Inflammatory macrophage (primary cell): ENCODE data around the gene TMEM145.

Experiments used
- DNase-seq, 2 donors: peaks; one replicate each; pipeline ENCODE4 v3.0.0-alpha.2; 2020 to 2022

The TMEM145 gene

GRCh38 chr19:42363614-42364346, 50.7 kb downstream of the TMEM145 start:
- DNase-seq = peak; percentile 68 to 74

- DNase-seq = no peak
These were observed 53.6 kb downstream of the TMEM145 start for GRCh38 chr19:42366673-42367072.

DNA sequence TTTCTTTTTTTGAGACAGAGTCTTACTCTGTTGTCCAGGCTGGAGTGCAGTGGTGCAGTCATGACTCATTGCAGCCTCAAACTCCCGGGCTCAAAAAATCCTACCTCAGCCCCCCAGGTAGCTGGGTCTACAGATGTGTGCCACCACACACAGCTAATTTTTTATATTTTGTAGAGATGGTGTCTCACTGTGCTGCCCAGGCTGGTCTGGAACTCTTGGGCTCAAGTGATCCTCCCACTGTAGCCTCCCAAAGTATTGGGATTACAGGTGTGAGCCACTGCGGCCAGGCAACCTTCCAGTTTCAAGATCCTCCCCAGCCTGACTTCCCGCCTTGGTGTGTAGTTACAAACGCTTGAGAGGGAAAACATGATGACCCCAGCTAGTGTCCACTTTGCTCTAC, 54.8 kb downstream of the TMEM145 start:
- no peak for DNase-seq

DNA sequence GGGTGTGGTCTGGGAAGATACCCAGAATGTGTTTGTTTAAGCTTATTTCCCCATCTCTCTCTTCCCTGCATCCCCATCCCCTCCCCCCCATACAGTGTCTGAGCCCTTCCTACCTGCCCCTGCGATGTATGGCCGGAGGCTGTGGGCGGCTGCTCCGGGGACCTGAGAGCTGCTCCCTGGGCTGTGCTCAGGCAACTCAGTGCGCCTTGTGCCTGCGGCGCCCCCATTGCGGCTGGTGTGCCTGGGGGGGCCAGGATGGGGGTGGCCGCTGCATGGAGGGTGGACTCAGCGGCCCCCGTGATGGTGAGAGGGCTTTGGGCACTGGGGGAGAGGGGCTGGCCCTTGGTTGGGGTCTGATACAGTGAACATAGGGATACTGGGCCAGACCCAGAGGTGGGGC, 55.3 kb downstream of the TMEM145 start:
- DNase-seq = no peak

GRCh38 chr19:42368765-42369164, 55.7 kb downstream of the TMEM145 start:
- DNase-seq = no peak

- DNase-seq = no peak
These were observed 56.4 kb downstream of the TMEM145 start for GRCh38 chr19:42369433-42370067.

GRCh38 chr19:42370068-42370520, 57.0 kb downstream of the TMEM145 start:
- no peak for DNase-seq

DNA sequence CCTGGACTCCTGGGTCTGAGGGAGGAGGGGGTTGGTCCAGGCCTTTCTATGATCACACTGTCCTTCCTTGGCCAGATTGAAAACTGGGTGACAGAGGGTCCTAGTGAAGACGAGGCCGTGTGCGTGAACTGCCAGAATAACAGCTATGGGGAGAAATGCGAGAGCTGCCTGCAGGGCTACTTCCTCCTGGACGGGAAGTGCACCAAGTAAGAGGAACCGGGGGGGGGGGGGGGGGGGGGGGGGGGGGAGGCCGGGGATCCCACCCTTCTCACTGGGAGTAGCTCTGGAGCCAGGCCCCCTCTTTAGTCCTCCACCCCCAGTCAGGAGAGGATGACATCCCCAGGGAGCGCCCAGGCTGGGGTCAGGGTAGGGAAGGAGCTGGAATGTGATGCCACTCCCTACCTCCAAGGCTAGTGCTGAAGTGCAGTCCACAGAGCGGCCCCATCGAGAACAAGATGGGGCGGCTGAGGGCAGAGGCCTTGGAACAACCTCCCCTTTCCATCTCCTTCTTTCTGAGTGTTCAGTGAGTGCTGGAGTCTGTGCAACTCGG, 57.6 kb downstream of the TMEM145 start:
- peak; percentile 13 to 25 for DNase-seq
